ENCODE measurements around the gene KLK13.

Gene KLK13

DNA sequence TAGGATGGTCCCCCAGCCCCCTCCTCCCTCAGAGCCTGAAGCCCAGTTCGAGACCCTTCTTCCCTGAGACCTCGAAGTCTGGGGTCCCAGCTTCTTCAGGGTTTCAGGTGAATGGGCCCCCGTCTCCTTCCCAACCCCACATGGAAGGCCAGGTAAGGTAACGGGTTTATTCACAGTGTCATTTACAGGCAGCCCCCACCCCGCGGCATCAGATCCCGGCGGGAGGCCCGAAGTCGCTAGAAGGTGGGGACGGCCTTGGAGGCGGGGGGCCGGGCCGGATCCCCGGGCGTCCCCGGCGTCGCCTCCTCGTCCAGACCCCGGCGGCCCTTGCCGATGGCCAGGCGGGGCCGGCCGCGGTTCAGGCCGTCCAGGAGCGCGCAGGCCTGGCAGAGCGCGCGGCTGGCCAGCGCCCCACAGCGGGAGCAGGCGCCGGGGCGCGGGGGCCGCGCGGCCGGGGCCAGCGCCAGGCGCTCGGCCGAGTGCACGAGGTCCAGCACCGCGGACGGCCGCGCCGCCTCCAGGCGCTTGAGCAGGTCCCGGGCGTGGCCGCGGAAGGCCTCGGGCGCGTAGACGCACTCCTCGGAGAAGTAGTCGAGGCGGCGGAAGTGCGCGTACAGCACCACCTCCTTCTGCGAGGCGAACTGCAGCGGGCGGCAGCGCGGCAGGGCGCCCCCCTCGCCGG is 33.6 kb upstream of the KLK13 start:
- peak in 1 of 2 donors; percentile 35 for DNase-seq (ENCODE audit: low read depth in 2 of 2)
- TF ChIP-seq, protein P1, sequence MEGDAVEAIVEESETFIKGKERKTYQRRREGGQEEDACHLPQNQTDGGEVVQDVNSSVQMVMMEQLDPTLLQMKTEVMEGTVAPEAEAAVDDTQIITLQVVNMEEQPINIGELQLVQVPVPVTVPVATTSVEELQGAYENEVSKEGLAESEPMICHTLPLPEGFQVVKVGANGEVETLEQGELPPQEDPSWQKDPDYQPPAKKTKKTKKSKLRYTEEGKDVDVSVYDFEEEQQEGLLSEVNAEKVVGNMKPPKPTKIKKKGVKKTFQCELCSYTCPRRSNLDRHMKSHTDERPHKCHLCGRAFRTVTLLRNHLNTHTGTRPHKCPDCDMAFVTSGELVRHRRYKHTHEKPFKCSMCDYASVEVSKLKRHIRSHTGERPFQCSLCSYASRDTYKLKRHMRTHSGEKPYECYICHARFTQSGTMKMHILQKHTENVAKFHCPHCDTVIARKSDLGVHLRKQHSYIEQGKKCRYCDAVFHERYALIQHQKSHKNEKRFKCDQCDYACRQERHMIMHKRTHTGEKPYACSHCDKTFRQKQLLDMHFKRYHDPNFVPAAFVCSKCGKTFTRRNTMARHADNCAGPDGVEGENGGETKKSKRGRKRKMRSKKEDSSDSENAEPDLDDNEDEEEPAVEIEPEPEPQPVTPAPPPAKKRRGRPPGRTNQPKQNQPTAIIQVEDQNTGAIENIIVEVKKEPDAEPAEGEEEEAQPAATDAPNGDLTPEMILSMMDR (IDR thresholded peaks at IDR 0.05; ENCODE audit: low read depth, low read length) = no peak
- no peak overlapping the region for H3K4me3 ChIP-seq (replicated peaks in 1 of 2; ENCODE audit: low read depth in 2 of 2, low read length in 2 of 2)

DNA sequence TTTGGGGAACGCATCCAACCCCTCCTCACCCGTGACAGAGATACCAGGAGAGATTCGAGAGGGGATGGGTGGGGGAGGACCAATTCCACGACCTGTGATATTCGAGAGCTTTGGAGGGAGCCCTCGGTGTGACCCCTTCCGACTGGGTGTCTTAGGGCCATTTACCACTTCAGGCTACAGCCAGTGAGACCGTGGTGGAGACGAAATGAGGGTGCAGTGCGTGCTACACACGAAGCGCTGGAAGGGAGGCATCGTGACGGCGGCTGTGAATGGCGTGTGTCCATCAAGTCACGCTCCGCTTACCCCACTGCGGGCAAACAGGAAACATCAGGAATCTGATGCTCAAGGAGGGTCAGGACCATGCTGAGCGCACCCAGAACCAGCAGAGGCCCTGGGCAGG is 32.9 kb upstream of the KLK13 start:
- DNase-seq (ENCODE audit: low read depth in 2 of 2) = no peak
- TF ChIP-seq, protein P1 (IDR thresholded peaks at IDR 0.05; ENCODE audit: low read depth, low read length) = no peak
- no peak overlapping the region for H3K4me3 ChIP-seq (replicated peaks in 1 of 2; ENCODE audit: low read depth in 2 of 2, low read length in 2 of 2)

DNA sequence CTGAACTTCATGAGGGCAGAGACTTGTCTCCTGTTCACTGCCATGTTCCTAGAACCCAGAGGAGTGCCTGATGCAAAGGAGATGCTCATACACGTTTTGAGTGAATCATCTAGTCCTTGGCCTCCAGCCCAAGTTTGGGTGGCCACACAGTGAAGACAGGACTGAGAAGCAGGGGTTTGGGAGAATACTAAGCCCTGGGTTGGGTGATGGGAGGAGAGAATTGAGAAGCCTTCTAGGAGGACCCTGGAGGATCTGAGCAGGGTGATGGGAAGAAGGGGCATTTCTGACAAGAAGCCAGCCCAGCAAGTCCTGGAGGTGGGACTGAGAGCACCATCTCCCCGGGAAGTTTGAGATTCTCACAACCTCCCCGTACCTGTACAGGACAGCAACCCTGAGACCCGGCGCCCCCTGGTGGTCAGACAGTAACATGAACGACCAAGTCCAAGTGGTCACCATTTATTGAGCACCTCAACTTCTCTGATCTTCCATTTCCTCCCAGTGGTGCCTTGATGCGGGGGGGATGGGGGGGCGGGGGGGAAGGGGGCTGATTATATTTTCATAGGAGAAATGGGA is 32.4 kb upstream of the KLK13 start:
- TF ChIP-seq, protein P1 (IDR thresholded peaks at IDR 0.05; ENCODE audit: low read depth, low read length) = peak; percentile 67

DNA sequence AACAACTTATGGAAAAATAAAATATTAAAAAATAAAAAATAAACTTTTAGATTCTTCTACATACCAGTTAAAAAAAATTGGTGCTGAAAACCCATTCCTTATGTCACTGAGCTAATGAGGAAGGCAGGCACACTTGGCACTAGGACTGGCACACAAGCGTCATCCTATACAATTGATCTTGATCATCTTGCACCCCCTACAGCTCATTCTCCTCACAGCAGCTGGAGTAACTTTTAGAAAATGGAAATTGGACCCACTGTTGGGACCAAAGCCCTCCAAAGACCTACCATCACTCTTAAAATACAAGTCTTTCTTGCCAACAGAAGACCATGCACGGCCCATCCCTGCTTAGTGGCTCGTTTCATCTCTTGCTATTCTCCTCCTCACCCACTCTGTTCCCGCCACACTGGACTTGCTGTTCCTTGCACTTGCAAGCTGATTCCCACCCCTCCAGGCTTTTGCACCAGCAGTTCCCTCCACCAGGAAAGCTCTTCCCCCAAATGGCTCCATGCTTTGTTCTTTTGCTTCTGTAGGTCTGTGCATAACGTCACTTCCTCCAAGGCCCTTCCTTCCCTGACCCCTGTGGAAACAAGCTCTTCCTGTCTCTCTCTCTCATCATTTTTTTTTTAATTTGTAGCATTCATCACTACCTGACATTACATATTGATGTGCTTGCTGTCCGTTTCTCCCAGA is 31.7 kb upstream of the KLK13 start:
- TF ChIP-seq, protein P1 (IDR thresholded peaks at IDR 0.05; ENCODE audit: low read depth, low read length) = no peak
- H3K4me3 ChIP-seq (replicated peaks in 1 of 2; ENCODE audit: low read depth in 2 of 2, low read length in 2 of 2) = no peak overlapping the region
- peak in 1 of 2 donors; percentile 10 for DNase-seq (ENCODE audit: low read depth in 2 of 2)

More for the DNA sequence above, 32.4 kb upstream of the KLK13 start:
- DNase-seq (ENCODE audit: low read depth in 2 of 2) = peak; percentile 66 to 71
- H3K4me3 ChIP-seq (replicated peaks in 1 of 2; ENCODE audit: low read depth in 2 of 2, low read length in 2 of 2) = no peak overlapping the region

DNA sequence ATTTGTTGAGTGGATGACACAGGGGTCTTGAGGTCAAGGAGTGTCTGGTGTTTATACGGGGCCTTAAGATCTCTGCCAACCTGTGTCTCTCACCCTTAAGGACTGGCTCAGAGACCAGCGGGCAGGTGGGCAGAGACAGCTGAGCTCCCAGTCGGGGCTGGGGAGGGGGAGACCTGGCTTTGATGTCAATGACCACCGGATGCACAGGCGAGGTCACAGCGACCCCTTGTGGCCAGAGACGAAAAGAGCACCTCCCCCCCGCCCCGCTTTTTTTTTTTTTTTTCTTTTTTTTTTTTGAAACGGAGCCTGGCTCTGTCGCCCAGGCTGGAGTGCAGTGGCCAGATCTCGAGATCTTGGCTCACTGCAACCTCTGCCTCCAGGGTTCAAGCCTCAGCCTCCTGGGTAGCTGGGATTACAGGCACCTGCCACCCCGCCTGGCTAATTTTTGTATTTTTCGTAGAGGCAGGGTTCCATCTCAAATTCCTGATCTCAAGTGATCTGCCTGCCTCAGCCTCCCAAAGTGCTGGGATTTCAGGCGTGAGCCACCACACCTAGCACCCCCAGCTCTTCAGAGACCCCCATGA is 29.9 kb upstream of the KLK13 start:
- H3K4me3 ChIP-seq (replicated peaks in 1 of 2; ENCODE audit: low read depth in 2 of 2, low read length in 2 of 2) = no peak overlapping the region
- TF ChIP-seq, protein P1 (IDR thresholded peaks at IDR 0.05; ENCODE audit: low read depth, low read length) = peak; percentile 56
- peak; percentile 14 to 26 for DNase-seq (ENCODE audit: low read depth in 2 of 2)

DNA sequence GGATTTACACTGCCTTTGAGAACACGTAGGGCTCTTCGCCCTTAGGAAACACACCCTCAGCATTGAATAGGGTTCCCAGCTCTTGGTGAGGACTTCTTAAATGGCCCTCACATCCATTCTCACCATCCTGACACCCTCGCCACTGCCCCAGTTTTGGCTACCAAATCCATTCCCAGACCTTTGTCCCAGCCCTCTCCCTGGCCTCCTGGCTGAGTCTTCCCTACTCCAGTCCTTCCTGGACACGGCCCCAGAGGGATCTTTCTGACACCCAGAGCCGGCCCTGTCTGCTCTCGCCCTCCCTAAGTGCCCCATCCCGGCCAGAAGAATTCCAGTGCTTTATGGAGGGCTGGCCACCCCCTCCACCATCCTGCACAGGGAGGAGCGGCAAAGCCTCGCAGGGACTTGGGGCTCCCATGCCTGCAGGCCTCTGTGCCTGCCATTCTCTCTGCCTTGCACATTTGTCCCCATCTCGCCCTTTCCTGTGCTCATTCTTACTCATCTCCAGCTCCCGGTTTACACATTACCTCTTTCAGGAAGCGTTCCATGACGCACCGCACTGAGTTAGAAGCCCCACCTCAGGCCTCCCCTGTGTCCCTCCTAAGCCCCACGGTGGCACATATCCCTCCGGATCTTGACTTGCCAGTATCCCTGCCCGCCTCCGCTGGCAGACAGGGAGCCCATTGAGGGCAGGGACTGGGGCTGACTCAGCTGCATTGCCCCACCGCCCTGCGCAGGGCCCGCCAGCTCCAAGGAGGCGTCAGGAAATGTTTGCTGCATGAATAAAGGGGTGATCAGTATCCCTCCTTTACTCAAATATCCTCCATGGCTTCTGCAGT is 28.8 kb upstream of the KLK13 start:
- DNase-seq (ENCODE audit: low read depth in 2 of 2) = peak in 1 of 2 donors; percentile 22
- H3K4me3 ChIP-seq (replicated peaks in 1 of 2; ENCODE audit: low read depth in 2 of 2, low read length in 2 of 2) = no peak overlapping the region
- TF ChIP-seq, protein P1 (IDR thresholded peaks at IDR 0.05; ENCODE audit: low read depth, low read length) = no peak

All from cardiac fibroblast (primary cell).